BJ (cell line): Measurements from ENCODE around the gene SEPTIN8. TPM values are rescaled to one million over a fixed set of nuclear protein-coding genes. Genes with fewer than 3 reads are reported as not detected.

Source experiments
- CTCF ChIA-PET: fragments of 350-600 bp; formaldehyde crosslinking; extraction: SDS; loops from one replicate; lab custom pipeline; 2021; ENCODE audit warnings: antibody characterized with exemption, inconsistent platforms; lab: Yijun Ruan, JAX
- POLR2A ChIA-PET: fragments of 300-600 bp; sonication (Branson Sonifier 250); formaldehyde crosslinking; extraction: SDS; loops from one replicate; lab custom pipeline; 2021; ENCODE audit warnings: antibody characterized with exemption; lab: Charles Lee
- DNase-seq: peaks from one replicate; pipeline ENCODE4 v3.0.0-alpha.2; 2011; ENCODE audit warnings: low read depth
- H3K27me3 ChIP-seq: 2 replicates; pipeline ENCODE4 v1.6.0; 2011; ENCODE audit warnings: low read length; ENCODE audit not compliant: control insufficient read depth, insufficient read depth
- H3K36me3 ChIP-seq: 2 replicates; pipeline ENCODE4 v1.5.1; 2011; ENCODE audit warnings: low read length; ENCODE audit not compliant: control insufficient read depth, insufficient read depth
- H3K4me3 ChIP-seq: 2 replicates; pipeline ENCODE4 v1.5.1; 2011; ENCODE audit warnings: low read depth, mild to moderate bottlenecking, control low read depth, low read length
- polyA plus RNA-seq: library from polyadenylated mRNA; depleted of rRNA; stranded (reverse); fragments of >200 nt; gene quantifications from 2 replicates; pipeline ENCODE4 v1.2.3, GENCODE V29; 2011
- TF ChIP-seq, protein P1 (sequence below): IDR thresholded peaks from 2 replicates; pipeline ENCODE4 v1.5.1; 2011; ENCODE audit warnings: low read depth, mild to moderate bottlenecking, control low read depth, inconsistent platforms, low read length, moderate library complexity; ENCODE audit not compliant: insufficient read depth

Gene SEPTIN8
- polyA plus RNA-seq, 1 experiment: 67.8 TPM

DNA sequence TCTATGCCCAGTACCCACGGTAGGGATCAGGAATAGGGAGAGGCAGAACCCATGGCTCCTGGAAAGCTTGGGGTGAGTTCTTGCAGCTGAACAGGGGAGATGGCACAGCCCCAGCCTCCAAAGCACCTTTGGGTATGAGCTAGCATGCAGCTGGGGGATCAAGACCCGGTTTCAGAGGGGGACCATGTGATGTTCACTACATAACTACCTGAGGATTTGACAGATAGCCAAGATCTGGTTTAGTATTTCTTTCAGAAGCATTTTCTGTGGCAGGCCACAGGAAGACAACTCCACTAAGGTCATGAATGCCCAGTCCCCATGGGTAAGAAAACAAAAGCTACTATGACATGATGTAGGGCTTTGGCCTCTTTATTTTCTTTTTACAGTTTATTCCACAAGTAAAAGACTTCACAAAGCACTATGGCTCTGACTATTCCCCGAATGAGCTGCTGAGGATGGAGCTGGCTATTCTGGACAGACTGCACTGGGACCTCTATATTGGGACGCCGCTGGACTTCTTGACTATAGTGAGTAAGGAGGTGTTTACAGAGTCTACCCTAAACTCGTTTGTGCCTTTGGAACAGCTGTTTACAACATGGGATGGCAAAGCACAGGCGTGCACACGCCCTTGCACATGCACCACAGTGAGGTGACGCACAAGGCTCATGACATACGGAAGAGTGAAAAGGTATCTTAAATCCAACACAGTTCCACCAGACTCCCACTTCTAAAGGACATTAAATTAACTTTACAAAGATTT, 26.4 kb downstream of the SEPTIN8 start:
- POLR2A ChIA-PET: interaction anchor here (1.0 kb wide), 1 partner anchor 17 kb away, joined by 3 read pairs; no protein-coding TSS in a partner anchor
- H3K27me3 ChIP-seq: peaks cover 2% of the 10 kb centered on the region; the same call in 1 of the 2 replicates
- CTCF ChIA-PET: interaction anchor here (0.6 to 1.5 kb wide), 4 partner anchors 17 to 250 kb away, joined by 3 to 4 read pairs (median 3); no protein-coding TSS in a partner anchor

GRCh38 chr5:132749506-132749905, 27.5 kb downstream of the SEPTIN8 start:
- ChIA-PET CTCF (interaction anchor here (1.2 to 1.5 kb wide), 3 partner anchors 18 to 249 kb away, joined by 3 to 6 read pairs (median 4); no protein-coding TSS in a partner anchor), POLR2A (no interaction called here)
- peaks cover 2% of the 10 kb centered on the region; the same call in 1 of the 2 replicates for H3K27me3 ChIP-seq
- no peak for DNase-seq
- no peak overlapping the region for H3K4me3 ChIP-seq
- TF ChIP-seq, protein P1, sequence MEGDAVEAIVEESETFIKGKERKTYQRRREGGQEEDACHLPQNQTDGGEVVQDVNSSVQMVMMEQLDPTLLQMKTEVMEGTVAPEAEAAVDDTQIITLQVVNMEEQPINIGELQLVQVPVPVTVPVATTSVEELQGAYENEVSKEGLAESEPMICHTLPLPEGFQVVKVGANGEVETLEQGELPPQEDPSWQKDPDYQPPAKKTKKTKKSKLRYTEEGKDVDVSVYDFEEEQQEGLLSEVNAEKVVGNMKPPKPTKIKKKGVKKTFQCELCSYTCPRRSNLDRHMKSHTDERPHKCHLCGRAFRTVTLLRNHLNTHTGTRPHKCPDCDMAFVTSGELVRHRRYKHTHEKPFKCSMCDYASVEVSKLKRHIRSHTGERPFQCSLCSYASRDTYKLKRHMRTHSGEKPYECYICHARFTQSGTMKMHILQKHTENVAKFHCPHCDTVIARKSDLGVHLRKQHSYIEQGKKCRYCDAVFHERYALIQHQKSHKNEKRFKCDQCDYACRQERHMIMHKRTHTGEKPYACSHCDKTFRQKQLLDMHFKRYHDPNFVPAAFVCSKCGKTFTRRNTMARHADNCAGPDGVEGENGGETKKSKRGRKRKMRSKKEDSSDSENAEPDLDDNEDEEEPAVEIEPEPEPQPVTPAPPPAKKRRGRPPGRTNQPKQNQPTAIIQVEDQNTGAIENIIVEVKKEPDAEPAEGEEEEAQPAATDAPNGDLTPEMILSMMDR: no peak
- peaks cover 1% of the 10 kb centered on the region; the same call in 1 of the 2 replicates for H3K36me3 ChIP-seq

More for the DNA sequence above, 26.4 kb downstream of the SEPTIN8 start:
- TF ChIP-seq, protein P1: no peak
- no peak overlapping the region for H3K4me3 ChIP-seq
- DNase-seq: no peak
- peaks cover 1% of the 10 kb centered on the region; the same call in 1 of the 2 replicates for H3K36me3 ChIP-seq

DNA sequence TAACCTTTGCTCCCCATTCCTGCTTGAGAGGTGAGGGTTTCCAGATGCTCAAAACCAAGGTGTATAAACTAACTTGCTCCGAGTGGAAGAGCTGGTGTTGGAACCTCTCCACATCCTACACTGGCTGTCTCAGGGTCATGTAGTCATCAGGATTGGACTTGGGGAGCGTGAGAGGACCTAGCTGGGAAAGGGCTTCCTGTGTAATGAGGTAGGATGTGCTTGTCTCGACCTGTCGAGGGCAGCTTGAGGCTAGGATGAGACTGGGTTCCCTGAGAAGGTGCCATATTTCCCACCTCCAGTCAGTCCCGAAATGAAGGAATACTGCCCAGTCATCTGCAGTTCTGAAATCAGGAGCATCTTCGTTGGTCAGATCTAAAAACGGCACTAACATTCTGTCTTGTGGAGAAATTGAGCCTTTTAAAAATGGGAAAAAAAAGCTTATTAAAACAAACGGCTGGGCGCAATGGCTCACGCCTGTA, 28.5 kb downstream of the SEPTIN8 start:
- ChIA-PET CTCF (interaction anchor here (0.6 to 1.3 kb wide), 4 partner anchors 70 to 89 kb away, joined by 3 to 6 read pairs (median 3); partner anchors contain the start of gene SHROOM1), POLR2A (interaction anchor here (0.6 kb wide), 1 partner anchor 149 kb away, joined by 7 read pairs; no protein-coding TSS in a partner anchor)
- TF ChIP-seq, protein P1: no peak
- H3K4me3 ChIP-seq: no peak overlapping the region
- H3K36me3 ChIP-seq: no peaks in the 10 kb centered on the region
- peaks cover 2% of the 10 kb centered on the region; the same call in 1 of the 2 replicates for H3K27me3 ChIP-seq
- no peak for DNase-seq

GRCh38 chr5:132747616-132748440, 29.2 kb downstream of the SEPTIN8 start:
- Histone ChIP-seq H3K36me3 (no peaks in the 10 kb centered on the region), H3K4me3 (peak overlapping the region; percentile 36), H3K27me3 (peaks cover 2% of the 10 kb centered on the region; the same call in 1 of the 2 replicates)
- DNase-seq: no peak
- CTCF ChIA-PET: interaction anchor here (0.6 to 2.3 kb wide), 9 partner anchors 9 to 361 kb away, joined by 3 to 9 read pairs (median 4); partner anchors contain the start of genes GDF9, KIF3A, SHROOM1 and UQCRQ
- POLR2A ChIA-PET: no interaction called here
- TF ChIP-seq, protein P1: no peak
